ENCODE results near the gene MVP.

MVP gene

GRCh38 chr16:29848420-29849297 is 28.4 kb downstream of the MVP start:
- H3K4me1 Mint-ChIP-seq: peaks cover 21% of the 10 kb centered on the region
- peak; percentile 67 for TF ChIP-seq CTCF (IDR thresholded peaks at IDR 0.05)
- H3K27me3 Mint-ChIP-seq (ENCODE audit: low read depth, poor library complexity): peaks cover 34% of the 10 kb centered on the region
- DNase-seq: peak; percentile 67
- no peaks in the 10 kb centered on the region for H3K9me3 Mint-ChIP-seq
- no peak overlapping the region for H3K27ac Mint-ChIP-seq
- H3K36me3 Mint-ChIP-seq (ENCODE audit: low read depth): no peaks in the 10 kb centered on the region
- no peak overlapping the region for H3K4me3 Mint-ChIP-seq

DNA sequence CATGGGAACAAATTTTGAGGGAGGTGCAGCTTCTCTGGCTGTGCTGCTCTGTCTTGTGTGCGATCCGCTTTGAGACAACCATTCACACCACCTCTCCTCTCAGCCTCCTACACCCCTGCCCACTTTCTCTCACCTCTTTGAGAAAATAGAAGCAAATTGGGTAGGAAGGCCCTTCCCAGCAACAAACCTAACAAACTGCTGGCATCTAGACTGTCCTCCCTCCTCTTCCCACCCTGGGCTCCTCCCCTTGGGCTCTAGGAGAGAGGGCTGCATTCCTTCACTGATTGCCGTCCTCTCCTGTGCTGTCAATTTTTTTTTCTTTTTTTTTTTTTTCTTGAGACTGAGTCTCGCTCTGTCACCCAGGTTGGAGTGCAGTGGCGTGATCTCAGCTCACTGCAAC is 29.2 kb downstream of the MVP start:
- DNase-seq: peak; percentile 30
- Mint-ChIP-seq H3K27ac (no peak overlapping the region), H3K4me3 (no peak overlapping the region), H3K9me3 (no peaks in the 10 kb centered on the region), H3K36me3 (ENCODE audit: low read depth) (no peaks in the 10 kb centered on the region), H3K27me3 (ENCODE audit: low read depth, poor library complexity) (peaks cover 38% of the 10 kb centered on the region), H3K4me1 (peaks cover 21% of the 10 kb centered on the region)
- no peak for TF ChIP-seq CTCF (IDR thresholded peaks at IDR 0.05)

- Mint-ChIP-seq H3K4me1 (peaks cover 13% of the 10 kb centered on the region), H3K27me3 (ENCODE audit: low read depth, poor library complexity) (peaks cover 36% of the 10 kb centered on the region), H3K27ac (no peak overlapping the region), H3K9me3 (no peaks in the 10 kb centered on the region), H3K4me3 (no peak overlapping the region), H3K36me3 (ENCODE audit: low read depth) (no peaks in the 10 kb centered on the region)
- no peak for DNase-seq
- no peak for TF ChIP-seq CTCF (IDR thresholded peaks at IDR 0.05)
Observed at GRCh38 chr16:29850998-29851397, 30.7 kb downstream of the MVP start.

GRCh38 chr16:29852654-29853053 is 32.4 kb downstream of the MVP start:
- DNase-seq: no peak
- no peaks in the 10 kb centered on the region for H3K36me3 Mint-ChIP-seq (ENCODE audit: low read depth)
- no peak for TF ChIP-seq CTCF (IDR thresholded peaks at IDR 0.05)
- H3K9me3 Mint-ChIP-seq: no peaks in the 10 kb centered on the region
- H3K4me1 Mint-ChIP-seq: peaks cover 18% of the 10 kb centered on the region
- H3K27ac Mint-ChIP-seq: no peak overlapping the region
- no peak overlapping the region for H3K4me3 Mint-ChIP-seq
- H3K27me3 Mint-ChIP-seq (ENCODE audit: low read depth, poor library complexity): peaks cover 33% of the 10 kb centered on the region

DNA sequence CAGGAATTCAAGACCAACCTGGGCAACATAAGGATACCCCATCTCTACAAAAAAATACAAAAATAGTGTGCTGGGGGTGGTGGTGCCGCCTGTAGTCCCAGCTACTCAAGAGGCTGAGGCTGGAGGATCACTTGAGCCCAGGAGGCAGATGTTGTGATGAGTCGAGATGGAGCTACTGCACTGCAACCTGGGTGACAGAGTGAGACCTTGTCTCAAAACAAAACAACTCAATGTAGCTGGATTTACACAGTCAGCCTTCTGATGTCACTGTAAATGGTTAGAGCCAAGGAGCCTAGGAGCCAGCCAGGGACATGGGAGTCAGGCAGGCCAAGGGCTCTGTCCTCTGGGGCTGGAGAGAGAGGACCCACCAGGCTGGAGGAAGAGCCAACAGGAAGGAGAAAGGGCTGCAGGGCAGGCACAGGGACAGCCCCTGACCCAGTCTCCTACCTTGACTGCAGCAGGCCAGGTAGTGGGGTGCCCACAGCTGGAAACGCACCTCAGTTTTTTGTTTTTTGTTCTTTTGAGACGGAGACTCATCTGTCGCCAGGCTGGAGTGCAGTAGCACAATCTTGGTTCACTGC is 34.3 kb downstream of the MVP start:
- no peak for TF ChIP-seq CTCF (IDR thresholded peaks at IDR 0.05)

More for the DNA sequence above, 34.3 kb downstream of the MVP start:
- Mint-ChIP-seq H3K27ac (no peak overlapping the region), H3K4me3 (no peak overlapping the region), H3K27me3 (ENCODE audit: low read depth, poor library complexity) (peaks cover 32% of the 10 kb centered on the region), H3K4me1 (peaks cover 12% of the 10 kb centered on the region), H3K9me3 (no peaks in the 10 kb centered on the region), H3K36me3 (ENCODE audit: low read depth) (peaks cover 15% of the 10 kb centered on the region)
- no peak for DNase-seq

Measured in nephron progenitor cell (in vitro differentiated cells).